Occipital lobe (tissue), 2 donors: ENCODE data around the gene ZGPAT. TPM values are rescaled to one million over a fixed set of nuclear protein-coding genes. Genes with fewer than 3 reads are reported as not detected.

ENCODE experiments used
- DNase-seq: peaks from one replicate; lab custom pipeline; 2025; lab: John Stamatoyannopoulos, UW
- total RNA-seq: library from RNA; depleted of rRNA; stranded (reverse); fragments of >200 nt; gene quantifications from one replicate; pipeline ENCODE4 v1.2.3, GENCODE V29; 2014

ZGPAT gene
- total RNA-seq, 1 donor from 2014 or later, result 7.3 TPM

- DNase-seq, result no peak
Measured at GRCh38 chr20:63678667-63679465, 29.0 kb upstream of the ZGPAT start.

GRCh38 chr20:63679799-63680305, 28.0 kb upstream of the ZGPAT start:
- peak; percentile 33 for DNase-seq

GRCh38 chr20:63680427-63680826, 27.4 kb upstream of the ZGPAT start:
- no peak for DNase-seq

GRCh38 chr20:63680857-63681608, 26.8 kb upstream of the ZGPAT start:
- no peak for DNase-seq

- no peak for DNase-seq
Measured at GRCh38 chr20:63681609-63682142, 26.2 kb upstream of the ZGPAT start.

- DNase-seq, result peak; percentile 81
Measured at GRCh38 chr20:63682384-63683139, 25.3 kb upstream of the ZGPAT start.

GRCh38 chr20:63685269-63686026, 22.4 kb upstream of the ZGPAT start:
- DNase-seq, result no peak

GRCh38 chr20:63686094-63686491, 21.7 kb upstream of the ZGPAT start:
- no peak for DNase-seq

- DNase-seq, result no peak
Measured at GRCh38 chr20:63686492-63687321, 21.1 kb upstream of the ZGPAT start.

- DNase-seq, result no peak
Measured at GRCh38 chr20:63687419-63688178, 20.2 kb upstream of the ZGPAT start.

- DNase-seq, result no peak
Measured at GRCh38 chr20:63688228-63689045, 19.4 kb upstream of the ZGPAT start.

GRCh38 chr20:63689046-63690002, 18.5 kb upstream of the ZGPAT start:
- no peak for DNase-seq

GRCh38 chr20:63690003-63690897, 17.6 kb upstream of the ZGPAT start:
- no peak for DNase-seq

GRCh38 chr20:63690898-63691710, 16.7 kb upstream of the ZGPAT start:
- no peak for DNase-seq
